GM12801 (cell line): ENCODE results near the gene SEC23IP.

ENCODE experiments used
- CTCF ChIP-seq: IDR thresholded peaks from one replicate; pipeline ENCODE4 v1.5.1; 2011; ENCODE audit warnings: control low read depth; ENCODE audit not compliant: insufficient read length; ENCODE audit errors: extremely low read depth

The SEC23IP gene

GRCh38 chr10:119871881-119872609 is 20.5 kb upstream of the SEC23IP start:
- TF ChIP-seq CTCF: no peak

- no peak for TF ChIP-seq CTCF
Observed at GRCh38 chr10:119872610-119872859, 20.0 kb upstream of the SEC23IP start, which contains the start of gene MCMBP. Gene MCMBP, minus strand, starts transcription at chr10:119872843. Its CDS starts 259 bp downstream, at chr10:119872584.

GRCh38 chr10:119872860-119873681 is 19.5 kb upstream of the SEC23IP start:
- TF ChIP-seq CTCF: no peak

GRCh38 chr10:119878524-119878923 is 14.0 kb upstream of the SEC23IP start:
- no peak for TF ChIP-seq CTCF

- no peak for TF ChIP-seq CTCF
Observed at GRCh38 chr10:119893074-119893473, 544 bp downstream of the SEC23IP start.

- no peak for TF ChIP-seq CTCF
Observed at GRCh38 chr10:119893845-119894427, 1.4 kb downstream of the SEC23IP start.

- no peak for TF ChIP-seq CTCF
Observed at GRCh38 chr10:119896061-119896655, 3.6 kb downstream of the SEC23IP start.
